ENCODE measurements around the gene EEF1AKMT1. TPM values are rescaled to one million over a fixed set of nuclear protein-coding genes. Genes with fewer than 3 reads are reported as not detected.

EEF1AKMT1 gene
- total RNA-seq, 1 donor from 2014 or later: 13.6 TPM

GRCh38 chr13:20721454-20722357 is 52.1 kb downstream of the EEF1AKMT1 start:
- Histone ChIP-seq H3K9me3 (ENCODE audit: control insufficient read depth in 3 of 3, low read length in 3 of 3) (no peaks in the 10 kb centered on the region), H3K27me3 (ENCODE audit: control insufficient read depth in 3 of 3, insufficient read depth in 3 of 3, low read length in 3 of 3) (peaks cover 0 to 3% (median 0%) of the 10 kb centered on the region in 3 donors), H3K4me3 (ENCODE audit: low read length in 3 of 3) (peak overlapping the region; percentile 46 to 78 (median 68)), H3K27ac (ENCODE audit: low read depth, low read length) (peak overlapping the region; percentile 97), H3K36me3 (ENCODE audit: control insufficient read depth in 3 of 3, insufficient read depth in 3 of 3, low read length in 3 of 3) (peaks cover 0 to 8% (median 7%) of the 10 kb centered on the region in 3 donors), H3K4me1 (ENCODE audit: control insufficient read depth in 3 of 3, insufficient read depth in 3 of 3, low read length in 3 of 3) (peaks cover 22 to 37% (median 30%) of the 10 kb centered on the region in 3 donors), H3K9ac (ENCODE audit: low read depth in 1 of 3, low read length in 3 of 3) (peak overlapping the region; percentile 56 to 92 (median 68))

GRCh38 chr13:20721058-20721453 is 52.7 kb downstream of the EEF1AKMT1 start:
- peaks cover 0 to 3% (median 0%) of the 10 kb centered on the region in 3 donors for H3K27me3 ChIP-seq (ENCODE audit: control insufficient read depth in 3 of 3, insufficient read depth in 3 of 3, low read length in 3 of 3)
- peaks cover 0 to 8% (median 7%) of the 10 kb centered on the region in 3 donors for H3K36me3 ChIP-seq (ENCODE audit: control insufficient read depth in 3 of 3, insufficient read depth in 3 of 3, low read length in 3 of 3)
- peak overlapping the region; percentile 97 for H3K27ac ChIP-seq (ENCODE audit: low read depth, low read length)
- peak overlapping the region in 2 of 3 donors; percentile 68 to 78 for H3K4me3 ChIP-seq (ENCODE audit: low read length in 3 of 3)
- H3K4me1 ChIP-seq (ENCODE audit: control insufficient read depth in 3 of 3, insufficient read depth in 3 of 3, low read length in 3 of 3): peaks cover 23 to 41% (median 30%) of the 10 kb centered on the region in 3 donors
- H3K9ac ChIP-seq (ENCODE audit: low read depth in 1 of 3, low read length in 3 of 3): peak overlapping the region; percentile 56 to 92 (median 68)
- H3K9me3 ChIP-seq (ENCODE audit: control insufficient read depth in 3 of 3, low read length in 3 of 3): no peaks in the 10 kb centered on the region

- H3K4me1 ChIP-seq (ENCODE audit: control insufficient read depth in 3 of 3, insufficient read depth in 3 of 3, low read length in 3 of 3): peaks cover 23 to 41% (median 30%) of the 10 kb centered on the region in 3 donors
- no peaks in the 10 kb centered on the region for H3K9me3 ChIP-seq (ENCODE audit: control insufficient read depth in 3 of 3, low read length in 3 of 3)
- peak overlapping the region; percentile 97 for H3K27ac ChIP-seq (ENCODE audit: low read depth, low read length)
- H3K9ac ChIP-seq (ENCODE audit: low read depth in 1 of 3, low read length in 3 of 3): peak overlapping the region; percentile 51 to 95 (median 51)
- peaks cover 0 to 3% (median 0%) of the 10 kb centered on the region in 3 donors for H3K27me3 ChIP-seq (ENCODE audit: control insufficient read depth in 3 of 3, insufficient read depth in 3 of 3, low read length in 3 of 3)
- peaks cover 0 to 8% (median 7%) of the 10 kb centered on the region in 3 donors for H3K36me3 ChIP-seq (ENCODE audit: control insufficient read depth in 3 of 3, insufficient read depth in 3 of 3, low read length in 3 of 3)
- peak overlapping the region in 2 of 3 donors; percentile 58 to 68 for H3K4me3 ChIP-seq (ENCODE audit: low read length in 3 of 3)
These were observed 53.3 kb downstream of the EEF1AKMT1 start for GRCh38 chr13:20720499-20720898.

GRCh38 chr13:20719783-20720182 is 54.0 kb downstream of the EEF1AKMT1 start:
- Histone ChIP-seq H3K4me1 (ENCODE audit: control insufficient read depth in 3 of 3, insufficient read depth in 3 of 3, low read length in 3 of 3) (peaks cover 29 to 46% (median 32%) of the 10 kb centered on the region in 3 donors), H3K27me3 (ENCODE audit: control insufficient read depth in 3 of 3, insufficient read depth in 3 of 3, low read length in 3 of 3) (peaks cover 0 to 3% (median 0%) of the 10 kb centered on the region in 3 donors), H3K9ac (ENCODE audit: low read depth in 1 of 3, low read length in 3 of 3) (peak overlapping the region in 1 of 3 donors; percentile 95), H3K27ac (ENCODE audit: low read depth, low read length) (peak overlapping the region; percentile 97), H3K36me3 (ENCODE audit: control insufficient read depth in 3 of 3, insufficient read depth in 3 of 3, low read length in 3 of 3) (peaks cover 0 to 8% (median 7%) of the 10 kb centered on the region in 3 donors), H3K4me3 (ENCODE audit: low read length in 3 of 3) (peak overlapping the region in 2 of 3 donors; percentile 6 to 70), H3K9me3 (ENCODE audit: control insufficient read depth in 3 of 3, low read length in 3 of 3) (no peaks in the 10 kb centered on the region)

- peaks cover 0 to 8% (median 7%) of the 10 kb centered on the region in 3 donors for H3K36me3 ChIP-seq (ENCODE audit: control insufficient read depth in 3 of 3, insufficient read depth in 3 of 3, low read length in 3 of 3)
- peak overlapping the region; percentile 97 for H3K27ac ChIP-seq (ENCODE audit: low read depth, low read length)
- H3K9me3 ChIP-seq (ENCODE audit: control insufficient read depth in 3 of 3, low read length in 3 of 3): no peaks in the 10 kb centered on the region
- peaks cover 36 to 54% (median 39%) of the 10 kb centered on the region in 3 donors for H3K4me1 ChIP-seq (ENCODE audit: control insufficient read depth in 3 of 3, insufficient read depth in 3 of 3, low read length in 3 of 3)
- peaks cover 0 to 3% (median 0%) of the 10 kb centered on the region in 3 donors for H3K27me3 ChIP-seq (ENCODE audit: control insufficient read depth in 3 of 3, insufficient read depth in 3 of 3, low read length in 3 of 3)
- H3K9ac ChIP-seq (ENCODE audit: low read depth in 1 of 3, low read length in 3 of 3): peak overlapping the region in 2 of 3 donors; percentile 6 to 95
- H3K4me3 ChIP-seq (ENCODE audit: low read length in 3 of 3): peak overlapping the region in 2 of 3 donors; percentile 34 to 70
These were observed 54.7 kb downstream of the EEF1AKMT1 start for GRCh38 chr13:20718958-20719566.

GRCh38 chr13:20717581-20718542 is 55.9 kb downstream of the EEF1AKMT1 start:
- peak overlapping the region; percentile 30 to 73 (median 57) for H3K4me3 ChIP-seq (ENCODE audit: low read length in 3 of 3)
- H3K9ac ChIP-seq (ENCODE audit: low read depth in 1 of 3, low read length in 3 of 3): peak overlapping the region; percentile 70 to 95 (median 80)
- H3K9me3 ChIP-seq (ENCODE audit: control insufficient read depth in 3 of 3, low read length in 3 of 3): no peaks in the 10 kb centered on the region
- peaks cover 47 to 58% (median 48%) of the 10 kb centered on the region in 3 donors for H3K4me1 ChIP-seq (ENCODE audit: control insufficient read depth in 3 of 3, insufficient read depth in 3 of 3, low read length in 3 of 3)
- H3K27ac ChIP-seq (ENCODE audit: low read depth, low read length): peak overlapping the region; percentile 97
- peaks cover 0 to 3% (median 0%) of the 10 kb centered on the region in 3 donors for H3K27me3 ChIP-seq (ENCODE audit: control insufficient read depth in 3 of 3, insufficient read depth in 3 of 3, low read length in 3 of 3)
- peaks cover 0 to 8% (median 7%) of the 10 kb centered on the region in 3 donors for H3K36me3 ChIP-seq (ENCODE audit: control insufficient read depth in 3 of 3, insufficient read depth in 3 of 3, low read length in 3 of 3)

GRCh38 chr13:20716951-20717350 is 56.8 kb downstream of the EEF1AKMT1 start:
- no peaks in the 10 kb centered on the region for H3K9me3 ChIP-seq (ENCODE audit: control insufficient read depth in 3 of 3, low read length in 3 of 3)
- peaks cover 0 to 3% (median 0%) of the 10 kb centered on the region in 3 donors for H3K27me3 ChIP-seq (ENCODE audit: control insufficient read depth in 3 of 3, insufficient read depth in 3 of 3, low read length in 3 of 3)
- peak overlapping the region; percentile 67 to 73 (median 71) for H3K4me3 ChIP-seq (ENCODE audit: low read length in 3 of 3)
- H3K36me3 ChIP-seq (ENCODE audit: control insufficient read depth in 3 of 3, insufficient read depth in 3 of 3, low read length in 3 of 3): peaks cover 0 to 8% (median 7%) of the 10 kb centered on the region in 3 donors
- H3K27ac ChIP-seq (ENCODE audit: low read depth, low read length): peak overlapping the region; percentile 97
- peaks cover 49 to 58% (median 49%) of the 10 kb centered on the region in 3 donors for H3K4me1 ChIP-seq (ENCODE audit: control insufficient read depth in 3 of 3, insufficient read depth in 3 of 3, low read length in 3 of 3)
- H3K9ac ChIP-seq (ENCODE audit: low read depth in 1 of 3, low read length in 3 of 3): peak overlapping the region; percentile 73 to 95 (median 81)

- peaks cover 0 to 2% (median 0%) of the 10 kb centered on the region in 3 donors for H3K27me3 ChIP-seq (ENCODE audit: control insufficient read depth in 3 of 3, insufficient read depth in 3 of 3, low read length in 3 of 3)
- H3K4me3 ChIP-seq (ENCODE audit: low read length in 3 of 3): peak overlapping the region; percentile 40 to 71 (median 71)
- peaks cover 0 to 8% (median 7%) of the 10 kb centered on the region in 3 donors for H3K36me3 ChIP-seq (ENCODE audit: control insufficient read depth in 3 of 3, insufficient read depth in 3 of 3, low read length in 3 of 3)
- no peaks in the 10 kb centered on the region for H3K9me3 ChIP-seq (ENCODE audit: control insufficient read depth in 3 of 3, low read length in 3 of 3)
- peak overlapping the region; percentile 77 to 83 (median 81) for H3K9ac ChIP-seq (ENCODE audit: low read depth in 1 of 3, low read length in 3 of 3)
- H3K4me1 ChIP-seq (ENCODE audit: control insufficient read depth in 3 of 3, insufficient read depth in 3 of 3, low read length in 3 of 3): peaks cover 40 to 47% (median 46%) of the 10 kb centered on the region in 3 donors
- peak overlapping the region; percentile 97 for H3K27ac ChIP-seq (ENCODE audit: low read depth, low read length)
These were observed 58.4 kb downstream of the EEF1AKMT1 start for GRCh38 chr13:20715330-20715712.

Data from skeletal muscle tissue (tissue), 4 donors.